Body of pancreas (tissue), 4 donors: Measurements from ENCODE around the gene RAPH1.

ENCODE experiments used
- POLR2A ChIP-seq, 3 donors: fragments of 450-650 bp; IDR thresholded peaks; one replicate each; pipeline ENCODE4 v1.6.1; 2016; ENCODE audit warnings: antibody characterized with exemption in 3 of 3, mild to moderate bottlenecking in 2 of 3
- TF ChIP-seq, protein P1 (sequence below), 7 experiments: fragments of 450-650 bp in 4 of 7; fragments of 200-600 bp in 3 of 7; sonication (generic) in 3 of 7; IDR thresholded peaks; one replicate each; pipeline ENCODE4 v1.5.1; 2016 to 2019; ENCODE audit warnings: antibody characterized with exemption in 7 of 7

DNA sequence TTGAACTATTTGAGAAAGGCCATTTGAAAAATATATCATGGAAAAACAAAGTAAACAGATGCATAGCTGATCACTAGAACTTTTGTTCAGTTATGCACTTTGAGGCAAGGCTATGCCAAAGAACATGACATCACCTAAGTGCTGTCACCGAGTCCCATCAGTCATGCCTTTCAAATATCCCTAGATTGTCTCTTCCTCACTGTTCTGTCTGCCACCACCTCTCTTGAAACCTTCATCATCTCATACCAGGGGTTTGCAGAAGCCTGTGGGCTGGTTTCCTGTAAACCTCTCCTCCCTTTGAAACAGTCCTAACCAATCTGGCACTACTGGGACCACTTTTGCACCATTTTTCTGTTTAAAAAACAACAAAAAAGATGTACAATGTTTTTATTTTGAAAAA lies 12.3 kb upstream of the RAPH1 start:
- TF ChIP-seq, protein P1, sequence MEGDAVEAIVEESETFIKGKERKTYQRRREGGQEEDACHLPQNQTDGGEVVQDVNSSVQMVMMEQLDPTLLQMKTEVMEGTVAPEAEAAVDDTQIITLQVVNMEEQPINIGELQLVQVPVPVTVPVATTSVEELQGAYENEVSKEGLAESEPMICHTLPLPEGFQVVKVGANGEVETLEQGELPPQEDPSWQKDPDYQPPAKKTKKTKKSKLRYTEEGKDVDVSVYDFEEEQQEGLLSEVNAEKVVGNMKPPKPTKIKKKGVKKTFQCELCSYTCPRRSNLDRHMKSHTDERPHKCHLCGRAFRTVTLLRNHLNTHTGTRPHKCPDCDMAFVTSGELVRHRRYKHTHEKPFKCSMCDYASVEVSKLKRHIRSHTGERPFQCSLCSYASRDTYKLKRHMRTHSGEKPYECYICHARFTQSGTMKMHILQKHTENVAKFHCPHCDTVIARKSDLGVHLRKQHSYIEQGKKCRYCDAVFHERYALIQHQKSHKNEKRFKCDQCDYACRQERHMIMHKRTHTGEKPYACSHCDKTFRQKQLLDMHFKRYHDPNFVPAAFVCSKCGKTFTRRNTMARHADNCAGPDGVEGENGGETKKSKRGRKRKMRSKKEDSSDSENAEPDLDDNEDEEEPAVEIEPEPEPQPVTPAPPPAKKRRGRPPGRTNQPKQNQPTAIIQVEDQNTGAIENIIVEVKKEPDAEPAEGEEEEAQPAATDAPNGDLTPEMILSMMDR (IDR thresholded peaks at IDR 0.05): no peak
- no peak for TF ChIP-seq POLR2A (IDR thresholded peaks at IDR 0.05)
